DND-41 (cell line): ENCODE data around the gene ABLIM2.

ENCODE experiments used
- EZH2 ChIP-seq: IDR thresholded peaks from 3 replicates; pipeline ENCODE4 v1.6.1; 2012; ENCODE audit warnings: borderline replicate concordance, low read depth, mild to moderate bottlenecking, moderate library complexity, low read length, inconsistent platforms; ENCODE audit not compliant: severe bottlenecking
- TF ChIP-seq, protein P1 (sequence below): IDR thresholded peaks from 2 replicates; pipeline ENCODE4 v1.5.1; 2012; ENCODE audit warnings: borderline replicate concordance, low read length, moderate library complexity, mild to moderate bottlenecking; ENCODE audit not compliant: poor library complexity, severe bottlenecking; ENCODE audit errors: extremely low read depth

DNA sequence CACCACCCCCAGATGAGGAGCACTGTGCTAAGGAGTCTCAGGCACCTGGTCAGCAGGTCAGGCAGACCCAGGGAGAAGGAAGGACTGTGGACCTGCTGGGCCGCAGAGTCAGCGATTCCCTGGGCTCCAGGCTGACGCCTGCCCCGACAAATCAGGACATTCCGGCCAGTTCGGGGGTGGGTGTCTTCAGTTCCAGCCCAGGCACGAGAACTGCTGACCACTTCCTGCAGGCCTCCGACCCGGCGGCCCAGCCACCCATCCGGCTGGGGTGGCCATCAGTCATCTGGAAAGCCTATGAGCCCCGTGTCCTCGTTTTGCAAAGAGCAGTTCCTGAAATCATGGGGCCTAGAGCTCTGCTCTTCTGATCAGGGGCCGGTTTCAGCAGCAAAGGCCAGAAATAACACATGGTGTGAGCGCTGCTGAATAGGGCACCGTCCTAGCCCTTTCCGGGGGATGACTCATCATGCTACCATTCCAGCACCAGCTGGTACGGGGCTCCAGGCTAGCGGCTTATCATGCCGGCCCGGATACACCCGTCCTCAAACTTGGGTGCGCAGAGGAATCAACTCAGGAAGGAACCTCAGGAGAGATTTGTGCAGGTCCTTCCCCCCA, 32.6 kb upstream of the ABLIM2 start:
- TF ChIP-seq EZH2: no peak
- TF ChIP-seq, protein P1, sequence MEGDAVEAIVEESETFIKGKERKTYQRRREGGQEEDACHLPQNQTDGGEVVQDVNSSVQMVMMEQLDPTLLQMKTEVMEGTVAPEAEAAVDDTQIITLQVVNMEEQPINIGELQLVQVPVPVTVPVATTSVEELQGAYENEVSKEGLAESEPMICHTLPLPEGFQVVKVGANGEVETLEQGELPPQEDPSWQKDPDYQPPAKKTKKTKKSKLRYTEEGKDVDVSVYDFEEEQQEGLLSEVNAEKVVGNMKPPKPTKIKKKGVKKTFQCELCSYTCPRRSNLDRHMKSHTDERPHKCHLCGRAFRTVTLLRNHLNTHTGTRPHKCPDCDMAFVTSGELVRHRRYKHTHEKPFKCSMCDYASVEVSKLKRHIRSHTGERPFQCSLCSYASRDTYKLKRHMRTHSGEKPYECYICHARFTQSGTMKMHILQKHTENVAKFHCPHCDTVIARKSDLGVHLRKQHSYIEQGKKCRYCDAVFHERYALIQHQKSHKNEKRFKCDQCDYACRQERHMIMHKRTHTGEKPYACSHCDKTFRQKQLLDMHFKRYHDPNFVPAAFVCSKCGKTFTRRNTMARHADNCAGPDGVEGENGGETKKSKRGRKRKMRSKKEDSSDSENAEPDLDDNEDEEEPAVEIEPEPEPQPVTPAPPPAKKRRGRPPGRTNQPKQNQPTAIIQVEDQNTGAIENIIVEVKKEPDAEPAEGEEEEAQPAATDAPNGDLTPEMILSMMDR: no peak
